H1 (cell line): ENCODE results near the gene NAV3. TPM values are rescaled to one million over a fixed set of nuclear protein-coding genes. Genes with fewer than 3 reads are reported as not detected.

Source experiments
- CBX5 ChIP-seq: fragments of 300-800, 300-1000 bp; sonication (generic); IDR thresholded peaks from 2 replicates; pipeline ENCODE4 v1.7.1; 2016; ENCODE audit warnings: antibody characterized with exemption, low read length, low read depth
- RNF2 ChIP-seq: fragments of 200-900, 300-1000 bp; sonication (generic); IDR thresholded peaks from 2 replicates; pipeline ENCODE4 v1.7.1; 2016; ENCODE audit warnings: borderline replicate concordance, low read depth, mild to moderate bottlenecking, antibody characterized with exemption, low read length; ENCODE audit not compliant: poor library complexity, severe bottlenecking; ENCODE audit errors: missing control alignments
- SP2 ChIP-seq: IDR thresholded peaks from 2 replicates; pipeline ENCODE4 v1.6.1; 2012; ENCODE audit warnings: mild to moderate bottlenecking, low read length, inconsistent platforms
- YY1 ChIP-seq: IDR thresholded peaks from 2 replicates; pipeline ENCODE4 v1.6.1; 2011; ENCODE audit warnings: low read depth, mild to moderate bottlenecking, low read length
- polyA plus RNA-seq, 7 experiments: library from polyadenylated mRNA; depleted of rRNA in 3 of 7; stranded (reverse) in 5 of 7; unstranded in 2 of 7; fragments of >200 nt in 5 of 7; fragments of 200-250 nt in 2 of 7; gene quantifications; 1 replicate in 5 of 7; 2 replicates in 1 of 7; 4 replicates in 1 of 7; pipeline versions ENCODE4 v1.2.1 to v1.2.3, GENCODE V29; 2011 to 2013; ENCODE audit warnings: missing spikeins in 2 of 7, mixed read lengths in 2 of 7
- total RNA-seq: library from RNA; stranded (reverse); fragmentation: NEBNext Ultra II Directional; extraction: Animal tissue kit (Norgen Biotek cat#: 25700); gene quantifications from 2 replicates; pipeline ENCODE4 v1.2.1, GENCODE V29; 2021
- TF ChIP-seq, protein P1 (sequence below): fragments of 300-600 bp; sonication (generic); IDR thresholded peaks from 2 replicates; pipeline ENCODE4 v1.7.1; 2012; ENCODE audit warnings: low read length, moderate library complexity, mild to moderate bottlenecking, inconsistent platforms; ENCODE audit not compliant: insufficient replicate concordance

Gene NAV3
- total and polyA plus RNA-seq, 2 of the 8 experiments (the other 6 are each of a cell fraction or from before 2014, with no cell fraction given): 0.47 to 5.0 TPM

DNA sequence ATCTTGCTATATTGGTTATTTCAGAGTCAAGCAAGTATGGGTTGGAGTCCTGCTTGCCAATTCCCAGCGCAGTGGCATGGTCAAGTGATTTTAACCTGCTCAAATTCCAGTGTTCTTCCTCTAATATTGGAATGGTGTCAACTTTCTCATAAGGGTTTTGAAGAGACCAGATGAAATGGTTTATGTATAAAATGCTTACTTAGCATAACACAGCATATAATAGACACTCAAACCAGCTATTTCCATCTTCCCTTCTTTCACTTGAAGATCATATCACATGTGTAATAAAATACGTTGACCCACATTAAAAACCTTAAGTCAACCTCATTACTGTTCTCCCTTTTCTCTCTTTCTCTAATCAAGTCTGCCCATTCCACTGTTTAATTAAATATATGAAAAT, 144.0 kb downstream of the NAV3 start (continued):
- TF ChIP-seq, protein P1, sequence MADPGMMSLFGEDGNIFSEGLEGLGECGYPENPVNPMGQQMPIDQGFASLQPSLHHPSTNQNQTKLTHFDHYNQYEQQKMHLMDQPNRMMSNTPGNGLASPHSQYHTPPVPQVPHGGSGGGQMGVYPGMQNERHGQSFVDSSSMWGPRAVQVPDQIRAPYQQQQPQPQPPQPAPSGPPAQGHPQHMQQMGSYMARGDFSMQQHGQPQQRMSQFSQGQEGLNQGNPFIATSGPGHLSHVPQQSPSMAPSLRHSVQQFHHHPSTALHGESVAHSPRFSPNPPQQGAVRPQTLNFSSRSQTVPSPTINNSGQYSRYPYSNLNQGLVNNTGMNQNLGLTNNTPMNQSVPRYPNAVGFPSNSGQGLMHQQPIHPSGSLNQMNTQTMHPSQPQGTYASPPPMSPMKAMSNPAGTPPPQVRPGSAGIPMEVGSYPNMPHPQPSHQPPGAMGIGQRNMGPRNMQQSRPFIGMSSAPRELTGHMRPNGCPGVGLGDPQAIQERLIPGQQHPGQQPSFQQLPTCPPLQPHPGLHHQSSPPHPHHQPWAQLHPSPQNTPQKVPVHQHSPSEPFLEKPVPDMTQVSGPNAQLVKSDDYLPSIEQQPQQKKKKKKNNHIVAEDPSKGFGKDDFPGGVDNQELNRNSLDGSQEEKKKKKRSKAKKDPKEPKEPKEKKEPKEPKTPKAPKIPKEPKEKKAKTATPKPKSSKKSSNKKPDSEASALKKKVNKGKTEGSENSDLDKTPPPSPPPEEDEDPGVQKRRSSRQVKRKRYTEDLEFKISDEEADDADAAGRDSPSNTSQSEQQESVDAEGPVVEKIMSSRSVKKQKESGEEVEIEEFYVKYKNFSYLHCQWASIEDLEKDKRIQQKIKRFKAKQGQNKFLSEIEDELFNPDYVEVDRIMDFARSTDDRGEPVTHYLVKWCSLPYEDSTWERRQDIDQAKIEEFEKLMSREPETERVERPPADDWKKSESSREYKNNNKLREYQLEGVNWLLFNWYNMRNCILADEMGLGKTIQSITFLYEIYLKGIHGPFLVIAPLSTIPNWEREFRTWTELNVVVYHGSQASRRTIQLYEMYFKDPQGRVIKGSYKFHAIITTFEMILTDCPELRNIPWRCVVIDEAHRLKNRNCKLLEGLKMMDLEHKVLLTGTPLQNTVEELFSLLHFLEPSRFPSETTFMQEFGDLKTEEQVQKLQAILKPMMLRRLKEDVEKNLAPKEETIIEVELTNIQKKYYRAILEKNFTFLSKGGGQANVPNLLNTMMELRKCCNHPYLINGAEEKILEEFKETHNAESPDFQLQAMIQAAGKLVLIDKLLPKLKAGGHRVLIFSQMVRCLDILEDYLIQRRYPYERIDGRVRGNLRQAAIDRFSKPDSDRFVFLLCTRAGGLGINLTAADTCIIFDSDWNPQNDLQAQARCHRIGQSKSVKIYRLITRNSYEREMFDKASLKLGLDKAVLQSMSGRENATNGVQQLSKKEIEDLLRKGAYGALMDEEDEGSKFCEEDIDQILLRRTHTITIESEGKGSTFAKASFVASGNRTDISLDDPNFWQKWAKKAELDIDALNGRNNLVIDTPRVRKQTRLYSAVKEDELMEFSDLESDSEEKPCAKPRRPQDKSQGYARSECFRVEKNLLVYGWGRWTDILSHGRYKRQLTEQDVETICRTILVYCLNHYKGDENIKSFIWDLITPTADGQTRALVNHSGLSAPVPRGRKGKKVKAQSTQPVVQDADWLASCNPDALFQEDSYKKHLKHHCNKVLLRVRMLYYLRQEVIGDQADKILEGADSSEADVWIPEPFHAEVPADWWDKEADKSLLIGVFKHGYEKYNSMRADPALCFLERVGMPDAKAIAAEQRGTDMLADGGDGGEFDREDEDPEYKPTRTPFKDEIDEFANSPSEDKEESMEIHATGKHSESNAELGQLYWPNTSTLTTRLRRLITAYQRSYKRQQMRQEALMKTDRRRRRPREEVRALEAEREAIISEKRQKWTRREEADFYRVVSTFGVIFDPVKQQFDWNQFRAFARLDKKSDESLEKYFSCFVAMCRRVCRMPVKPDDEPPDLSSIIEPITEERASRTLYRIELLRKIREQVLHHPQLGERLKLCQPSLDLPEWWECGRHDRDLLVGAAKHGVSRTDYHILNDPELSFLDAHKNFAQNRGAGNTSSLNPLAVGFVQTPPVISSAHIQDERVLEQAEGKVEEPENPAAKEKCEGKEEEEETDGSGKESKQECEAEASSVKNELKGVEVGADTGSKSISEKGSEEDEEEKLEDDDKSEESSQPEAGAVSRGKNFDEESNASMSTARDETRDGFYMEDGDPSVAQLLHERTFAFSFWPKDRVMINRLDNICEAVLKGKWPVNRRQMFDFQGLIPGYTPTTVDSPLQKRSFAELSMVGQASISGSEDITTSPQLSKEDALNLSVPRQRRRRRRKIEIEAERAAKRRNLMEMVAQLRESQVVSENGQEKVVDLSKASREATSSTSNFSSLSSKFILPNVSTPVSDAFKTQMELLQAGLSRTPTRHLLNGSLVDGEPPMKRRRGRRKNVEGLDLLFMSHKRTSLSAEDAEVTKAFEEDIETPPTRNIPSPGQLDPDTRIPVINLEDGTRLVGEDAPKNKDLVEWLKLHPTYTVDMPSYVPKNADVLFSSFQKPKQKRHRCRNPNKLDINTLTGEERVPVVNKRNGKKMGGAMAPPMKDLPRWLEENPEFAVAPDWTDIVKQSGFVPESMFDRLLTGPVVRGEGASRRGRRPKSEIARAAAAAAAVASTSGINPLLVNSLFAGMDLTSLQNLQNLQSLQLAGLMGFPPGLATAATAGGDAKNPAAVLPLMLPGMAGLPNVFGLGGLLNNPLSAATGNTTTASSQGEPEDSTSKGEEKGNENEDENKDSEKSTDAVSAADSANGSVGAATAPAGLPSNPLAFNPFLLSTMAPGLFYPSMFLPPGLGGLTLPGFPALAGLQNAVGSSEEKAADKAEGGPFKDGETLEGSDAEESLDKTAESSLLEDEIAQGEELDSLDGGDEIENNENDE: no peak
- no peak for TF ChIP-seq SP2
- TF ChIP-seq RNF2: no peak
- TF ChIP-seq YY1: no peak
- TF ChIP-seq CBX5: no peak
